Measurements from ENCODE around the gene RTKN.

Gene RTKN

GRCh38 chr2:74429487-74430451 is 12.0 kb downstream of the RTKN start:
- no peak for DNase-seq (ENCODE audit: low read depth)
- TF ChIP-seq, protein P1, sequence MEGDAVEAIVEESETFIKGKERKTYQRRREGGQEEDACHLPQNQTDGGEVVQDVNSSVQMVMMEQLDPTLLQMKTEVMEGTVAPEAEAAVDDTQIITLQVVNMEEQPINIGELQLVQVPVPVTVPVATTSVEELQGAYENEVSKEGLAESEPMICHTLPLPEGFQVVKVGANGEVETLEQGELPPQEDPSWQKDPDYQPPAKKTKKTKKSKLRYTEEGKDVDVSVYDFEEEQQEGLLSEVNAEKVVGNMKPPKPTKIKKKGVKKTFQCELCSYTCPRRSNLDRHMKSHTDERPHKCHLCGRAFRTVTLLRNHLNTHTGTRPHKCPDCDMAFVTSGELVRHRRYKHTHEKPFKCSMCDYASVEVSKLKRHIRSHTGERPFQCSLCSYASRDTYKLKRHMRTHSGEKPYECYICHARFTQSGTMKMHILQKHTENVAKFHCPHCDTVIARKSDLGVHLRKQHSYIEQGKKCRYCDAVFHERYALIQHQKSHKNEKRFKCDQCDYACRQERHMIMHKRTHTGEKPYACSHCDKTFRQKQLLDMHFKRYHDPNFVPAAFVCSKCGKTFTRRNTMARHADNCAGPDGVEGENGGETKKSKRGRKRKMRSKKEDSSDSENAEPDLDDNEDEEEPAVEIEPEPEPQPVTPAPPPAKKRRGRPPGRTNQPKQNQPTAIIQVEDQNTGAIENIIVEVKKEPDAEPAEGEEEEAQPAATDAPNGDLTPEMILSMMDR (IDR thresholded peaks at IDR 0.05; ENCODE audit: low read depth, low read length, missing control alignments): no peak

GRCh38 chr2:74428675-74429074 is 13.1 kb downstream of the RTKN start:
- TF ChIP-seq, protein P1 (IDR thresholded peaks at IDR 0.05; ENCODE audit: low read depth, low read length, missing control alignments): no peak
- no peak for DNase-seq (ENCODE audit: low read depth)
- no peak overlapping the region for H3K4me3 ChIP-seq (ENCODE audit: low read depth, low read length)

More at GRCh38 chr2:74429487-74430451, 12.0 kb downstream of the RTKN start:
- no peak overlapping the region for H3K4me3 ChIP-seq (ENCODE audit: low read depth, low read length)

GRCh38 chr2:74427551-74427950 is 14.2 kb downstream of the RTKN start:
- DNase-seq (ENCODE audit: low read depth): no peak
- TF ChIP-seq, protein P1 (IDR thresholded peaks at IDR 0.05; ENCODE audit: low read depth, low read length, missing control alignments): no peak
- no peak overlapping the region for H3K4me3 ChIP-seq (ENCODE audit: low read depth, low read length)

DNA sequence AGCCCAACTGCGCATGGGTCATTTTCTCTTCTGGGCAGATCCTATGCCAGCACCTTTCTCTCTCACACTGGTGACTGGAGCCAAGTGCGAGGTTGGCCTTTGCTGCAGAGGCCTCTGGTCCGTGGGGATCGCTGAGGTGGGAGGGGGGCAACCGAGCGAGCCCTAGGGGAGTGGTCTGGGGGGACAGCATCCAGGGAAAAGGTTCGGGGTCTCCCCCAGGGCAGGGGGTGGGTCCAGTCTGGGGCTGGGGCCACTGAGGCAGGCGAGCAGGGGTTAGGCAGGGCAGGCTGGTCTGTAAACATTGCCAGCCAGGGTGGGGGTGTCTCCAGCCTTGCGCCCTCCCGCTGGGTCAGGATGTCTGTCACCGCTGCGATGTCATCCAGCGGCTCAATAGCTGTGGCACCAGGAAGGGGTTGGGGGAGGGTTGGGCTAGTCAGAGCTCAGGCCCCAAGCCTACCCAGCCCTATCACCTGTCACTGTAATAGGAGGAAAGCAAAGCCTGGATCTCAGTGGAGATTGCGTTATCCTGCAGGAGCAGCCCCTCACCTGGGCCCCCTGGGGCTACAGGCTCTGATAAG is 15.5 kb downstream of the RTKN start:
- DNase-seq (ENCODE audit: low read depth): no peak
- no peak overlapping the region for H3K4me3 ChIP-seq (ENCODE audit: low read depth, low read length)
- TF ChIP-seq, protein P1 (IDR thresholded peaks at IDR 0.05; ENCODE audit: low read depth, low read length, missing control alignments): no peak

DNA sequence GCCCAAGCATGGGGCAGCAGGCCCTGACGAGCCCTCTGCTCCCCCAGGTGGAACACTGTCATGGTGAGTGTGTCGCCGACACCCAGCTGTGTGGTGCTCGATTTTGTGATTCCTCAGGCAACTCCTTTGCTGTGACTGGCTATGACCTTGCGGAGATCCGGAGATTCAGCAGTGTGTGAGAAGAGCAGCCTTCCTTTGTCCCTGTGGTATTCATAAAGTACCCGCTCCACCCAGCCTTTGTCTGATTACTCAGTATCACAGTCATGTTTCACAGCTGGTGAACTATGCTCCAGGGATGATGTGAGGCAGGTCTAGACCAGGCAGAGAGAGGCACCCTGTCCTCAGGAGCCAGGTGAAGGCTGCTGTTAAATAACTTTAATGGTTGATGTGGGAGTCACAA is 16.2 kb downstream of the RTKN start:
- no peak for DNase-seq (ENCODE audit: low read depth)
- TF ChIP-seq, protein P1 (IDR thresholded peaks at IDR 0.05; ENCODE audit: low read depth, low read length, missing control alignments): no peak
- H3K4me3 ChIP-seq (ENCODE audit: low read depth, low read length): no peak overlapping the region

GRCh38 chr2:74424995-74425406 is 16.7 kb downstream of the RTKN start:
- TF ChIP-seq, protein P1 (IDR thresholded peaks at IDR 0.05; ENCODE audit: low read depth, low read length, missing control alignments): no peak
- DNase-seq (ENCODE audit: low read depth): no peak
- H3K4me3 ChIP-seq (ENCODE audit: low read depth, low read length): no peak overlapping the region

Data from GM12864 (cell line).